Measurements from ENCODE around the gene CDH23.

The CDH23 gene

GRCh38 chr10:71767420-71768035 lies 370.8 kb downstream of the CDH23 start:
- no peak for DNase-seq

GRCh38 chr10:71769279-71769823 lies 372.6 kb downstream of the CDH23 start:
- no peak for DNase-seq

- peak; percentile 28 for DNase-seq
Observed at GRCh38 chr10:71770255-71770654, 373.5 kb downstream of the CDH23 start.

DNA sequence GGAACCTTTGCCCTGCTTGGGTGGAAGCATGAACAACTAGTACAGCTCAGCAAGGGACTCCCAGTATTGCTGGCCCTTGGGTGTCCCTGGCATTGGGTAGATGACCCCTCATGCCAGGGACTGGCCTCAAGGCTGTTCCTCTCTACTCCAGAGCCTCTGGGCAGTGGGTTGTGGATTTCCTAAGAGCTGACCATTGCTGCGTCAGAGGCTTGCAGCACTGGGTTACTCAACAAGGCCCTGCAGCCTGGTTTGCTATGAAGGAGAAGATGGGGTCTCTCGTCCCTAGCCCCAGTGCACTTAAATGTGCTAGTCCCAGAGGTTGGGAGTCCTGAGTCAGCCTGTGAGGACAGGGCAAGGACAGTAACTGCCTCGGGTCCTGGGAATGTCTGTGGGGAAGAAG lies 374.1 kb downstream of the CDH23 start:
- no peak for DNase-seq

GRCh38 chr10:71771204-71771603 lies 374.5 kb downstream of the CDH23 start:
- no peak for DNase-seq

DNA sequence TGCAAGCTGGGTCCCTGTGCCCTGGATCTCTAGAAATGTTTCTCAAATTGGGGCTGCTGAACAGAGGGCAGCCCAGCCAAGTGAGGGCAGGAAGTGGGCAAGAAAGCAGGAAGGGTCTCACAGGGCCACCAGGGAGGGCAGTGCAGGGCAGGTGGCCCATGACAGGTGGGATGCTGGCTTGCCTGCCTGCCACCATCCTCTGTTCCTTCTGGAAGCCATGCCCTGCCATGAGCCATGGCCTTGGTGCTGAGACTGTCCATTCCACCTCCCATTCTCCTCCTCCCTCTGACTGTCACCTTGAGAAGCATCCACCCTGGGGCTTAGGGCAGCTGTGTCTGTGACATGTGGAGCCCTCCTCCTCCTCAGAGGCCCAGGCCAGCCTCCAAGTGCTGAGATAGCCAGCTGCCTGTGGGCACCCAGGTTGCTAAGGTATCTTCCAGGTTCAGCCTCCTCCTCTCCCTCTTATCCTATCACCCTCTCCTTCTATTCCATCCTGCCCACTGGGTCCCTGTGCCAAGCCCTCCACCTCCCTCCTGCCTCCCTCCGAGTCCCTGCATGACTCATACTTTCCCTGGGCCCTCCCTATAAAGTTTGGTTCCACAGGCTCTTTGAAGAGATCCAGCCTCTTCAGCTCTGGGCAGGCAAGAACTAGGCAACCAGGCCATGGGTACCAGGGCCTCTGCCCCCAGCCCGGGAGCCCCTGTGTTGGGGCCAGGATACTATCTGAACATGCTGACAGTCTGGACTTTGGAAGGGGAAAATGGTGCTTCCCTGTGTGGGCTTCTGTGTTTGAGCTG lies 375.3 kb downstream of the CDH23 start:
- DNase-seq: peak; percentile 58

DNA sequence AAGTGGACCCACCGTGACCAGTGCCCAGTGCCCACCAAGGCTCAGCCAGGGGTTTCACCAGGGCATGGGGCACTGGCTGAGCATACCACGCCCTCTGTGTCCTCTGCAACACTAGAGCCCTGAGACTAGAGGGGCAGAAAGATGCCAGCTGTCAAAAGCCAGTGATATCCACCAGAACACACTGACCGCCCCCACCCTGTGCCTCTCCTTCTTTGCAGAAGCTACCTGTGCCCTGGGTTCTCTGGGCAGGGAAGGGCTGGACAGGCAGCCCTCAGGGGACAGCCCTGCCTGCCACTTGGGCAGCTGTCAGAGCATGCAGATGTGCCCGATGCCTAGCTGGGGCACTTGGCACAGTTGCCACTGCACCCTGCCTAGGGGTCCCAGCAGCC lies 376.1 kb downstream of the CDH23 start:
- DNase-seq: no peak

DNA sequence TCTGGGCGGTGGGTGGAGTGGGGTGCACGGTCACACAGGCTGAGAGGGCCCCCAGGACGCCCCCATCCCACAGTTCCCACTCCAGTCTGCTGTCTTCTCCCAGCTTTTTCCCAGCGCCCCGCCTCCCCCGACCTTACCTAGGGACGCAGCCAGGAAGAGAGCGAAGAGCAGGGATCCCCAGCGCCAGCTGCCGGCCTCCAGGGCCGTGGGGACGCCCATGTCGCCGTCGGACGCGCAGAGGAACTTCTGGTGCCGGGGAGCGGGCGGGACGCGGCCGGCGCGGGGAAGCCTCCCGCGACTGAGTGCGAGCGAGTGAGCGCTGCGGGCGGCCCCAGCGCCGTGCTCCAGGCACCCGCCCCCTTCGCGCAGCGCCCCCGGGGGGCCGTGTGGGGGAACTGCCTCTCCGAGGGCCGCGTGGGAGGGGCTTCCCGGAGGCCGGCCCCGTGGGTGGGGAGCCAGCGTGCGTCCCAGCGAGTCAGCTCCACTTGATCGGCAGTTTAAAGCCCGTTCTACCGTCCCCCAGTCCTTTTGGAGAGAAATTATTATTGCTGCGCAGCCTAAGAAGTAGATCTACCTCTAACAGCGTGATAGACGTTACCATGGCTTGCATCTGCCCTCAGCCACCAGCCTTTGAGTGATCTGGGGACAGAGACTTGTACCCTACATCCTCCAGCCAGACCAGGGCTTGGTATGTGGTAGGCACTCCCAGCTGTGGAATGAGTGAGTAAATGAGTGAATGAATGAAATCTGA lies 376.7 kb downstream of the CDH23 start, which contains the start of gene VSIR:
TSS of gene VSIR (minus strand) at position 300 of the 751 bp plus-strand sequence. CDS start at position 219, 81 bp downstream.
- DNase-seq: peak; percentile 62

- no peak for DNase-seq
Observed at GRCh38 chr10:71774916-71775702, 378.4 kb downstream of the CDH23 start.

GRCh38 chr10:71776481-71776925 lies 379.8 kb downstream of the CDH23 start:
- DNase-seq: no peak

DNA sequence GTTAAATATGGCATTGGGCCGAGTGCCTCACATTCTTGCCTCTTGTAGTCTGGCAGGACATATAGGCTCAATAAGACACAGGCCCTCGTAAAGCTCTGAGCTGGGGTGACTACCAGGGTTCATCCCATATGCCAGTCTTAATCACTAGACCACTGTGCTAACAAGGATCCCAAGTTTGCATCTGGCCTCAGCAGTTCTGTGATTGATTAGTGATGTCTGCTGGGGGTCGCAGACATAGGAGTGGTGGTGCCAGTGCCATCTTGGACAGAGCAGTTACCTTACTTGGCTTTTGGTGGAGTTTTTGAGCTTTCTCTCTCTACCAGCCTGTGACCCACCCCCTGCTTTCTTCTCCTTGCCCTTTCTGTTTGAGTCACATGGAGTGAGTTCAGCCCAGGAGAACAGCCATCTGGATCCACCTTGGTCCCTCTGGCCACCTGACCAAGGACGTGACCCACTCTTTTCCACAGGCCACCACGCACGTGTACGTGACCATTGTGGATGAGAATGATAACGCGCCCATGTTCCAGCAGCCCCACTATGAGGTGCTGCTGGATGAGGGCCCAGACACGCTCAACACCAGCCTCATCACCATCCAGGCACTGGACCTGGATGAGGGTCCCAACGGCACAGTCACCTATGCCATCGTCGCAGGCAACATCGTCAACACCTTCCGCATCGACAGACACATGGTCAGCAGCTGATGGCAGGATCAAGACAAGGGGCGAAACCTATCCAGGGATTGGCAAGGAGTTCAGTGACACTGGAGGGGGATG lies 380.7 kb downstream of the CDH23 start:
- no peak for DNase-seq

DNA sequence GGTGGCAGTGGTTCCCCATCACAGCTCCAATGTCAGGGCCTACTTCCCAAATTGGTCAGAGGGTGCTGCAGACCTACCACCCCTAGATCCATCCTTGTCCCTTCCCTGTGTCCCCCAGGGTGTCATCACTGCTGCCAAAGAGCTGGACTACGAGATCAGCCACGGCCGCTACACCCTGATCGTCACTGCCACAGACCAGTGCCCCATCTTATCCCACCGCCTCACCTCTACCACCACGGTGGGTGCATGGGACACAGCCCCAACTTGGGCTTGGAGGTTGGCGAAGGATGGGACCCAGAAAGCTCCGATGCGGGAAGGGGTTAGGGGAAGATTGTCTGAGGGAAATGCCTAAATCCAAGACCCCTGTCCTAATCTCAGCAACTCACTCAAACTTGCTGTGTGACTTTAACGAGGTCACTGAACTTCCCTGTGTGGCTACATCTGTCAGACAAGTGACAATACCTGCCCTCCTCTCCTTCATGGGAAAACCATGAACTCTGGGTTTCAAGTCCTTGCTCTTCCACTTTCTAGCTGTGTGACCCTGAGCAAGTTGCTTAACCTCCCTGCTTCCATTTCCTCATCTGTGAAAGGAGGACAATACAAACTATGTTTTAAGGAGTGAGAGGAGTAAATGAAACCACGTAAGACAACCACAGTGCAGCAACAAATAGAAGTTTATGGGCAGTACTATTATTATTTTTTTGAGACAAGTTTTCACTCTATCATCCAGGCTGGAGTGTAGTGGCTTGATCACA lies 381.5 kb downstream of the CDH23 start:
- no peak for DNase-seq

GRCh38 chr10:71779641-71780040 lies 382.9 kb downstream of the CDH23 start:
- no peak for DNase-seq

- DNase-seq: no peak
Observed at GRCh38 chr10:71780156-71780555, 383.4 kb downstream of the CDH23 start.

- no peak for DNase-seq
Observed at GRCh38 chr10:71780719-71781118, 384.0 kb downstream of the CDH23 start.

DNA sequence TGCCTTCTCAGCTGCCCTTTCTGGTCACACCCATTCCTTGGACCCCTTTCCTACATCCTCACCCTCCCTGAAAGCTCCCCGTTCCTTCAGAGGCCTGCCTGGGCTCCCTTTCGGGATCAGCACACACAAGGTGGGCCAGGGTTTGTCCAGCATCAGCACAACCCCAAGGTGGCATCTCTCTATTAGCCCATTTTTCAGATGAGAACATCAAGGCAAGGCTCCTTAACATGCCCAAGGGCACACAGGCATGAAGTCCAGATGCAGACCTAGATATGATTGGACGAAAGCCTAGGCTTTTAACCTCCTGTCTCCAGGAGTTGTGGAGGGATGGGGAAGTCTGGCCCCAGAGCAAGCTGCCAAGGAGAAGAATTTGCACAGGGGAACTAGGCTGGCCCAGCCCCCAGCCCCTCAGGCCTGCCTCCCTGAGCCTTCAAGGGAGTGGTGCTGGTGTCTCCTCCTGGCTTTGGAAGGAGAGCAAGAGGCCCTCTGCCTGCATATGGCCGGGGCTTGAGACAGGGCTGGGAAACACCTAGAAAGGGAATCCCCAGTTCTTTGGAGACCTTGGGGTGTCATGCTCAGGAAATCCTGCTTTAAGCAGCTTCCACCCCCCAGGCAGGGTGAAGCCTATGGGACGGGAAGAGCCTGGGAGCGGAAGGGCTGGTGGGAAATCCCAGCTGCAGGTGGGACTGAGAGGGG lies 385.6 kb downstream of the CDH23 start:
- DNase-seq: no peak

- no peak for DNase-seq
Observed at GRCh38 chr10:71782917-71783490, 386.3 kb downstream of the CDH23 start.

- no peak for DNase-seq
Observed at GRCh38 chr10:71783917-71784678, 387.4 kb downstream of the CDH23 start.

DNA sequence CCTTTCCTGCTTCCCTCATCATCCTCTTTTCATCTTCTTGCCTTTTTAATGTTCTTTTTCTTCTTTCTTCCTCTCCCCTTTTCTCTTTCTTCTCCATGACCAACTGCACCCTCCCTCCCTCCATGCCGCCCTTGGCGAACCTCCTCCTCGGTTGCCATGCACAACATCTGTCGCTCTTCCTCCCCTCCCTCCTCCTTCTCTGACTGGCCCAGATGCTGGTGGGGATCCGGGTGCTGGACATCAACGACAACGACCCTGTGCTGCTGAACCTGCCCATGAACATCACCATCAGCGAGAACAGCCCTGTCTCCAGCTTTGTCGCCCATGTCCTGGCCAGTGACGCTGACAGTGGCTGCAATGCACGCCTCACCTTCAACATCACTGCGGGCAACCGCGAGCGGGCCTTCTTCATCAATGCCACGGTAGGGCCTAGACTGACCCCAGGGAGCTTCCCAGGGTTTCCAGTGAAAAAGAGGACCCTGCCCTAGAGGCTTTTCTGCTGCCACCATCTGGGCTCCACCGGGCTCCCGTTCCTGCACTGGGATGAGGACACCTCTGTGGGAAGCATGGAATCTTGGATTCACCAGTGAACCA lies 388.1 kb downstream of the CDH23 start:
- no peak for DNase-seq
